HCT116 (cell line): ENCODE results near the gene CSF1R. TPM values are rescaled to one million over a fixed set of nuclear protein-coding genes. Genes with fewer than 3 reads are reported as not detected.
A peak's percentile ranks its signal among the peaks of the same experiment; 100 is the strongest.

ENCODE experiments used
- ATAC-seq: fragments of 200-7000 bp; cut with Tn5 transposase; 2 replicates; pipeline ENCODE4 v1.9.1; 2020; ENCODE audit warnings: mild to moderate bottlenecking, moderate library complexity
- BruUV-seq: library from RNA; stranded (reverse); fragments of 400-500 nt; replicated peaks from 2 replicates; lab custom pipeline; 2021; lab: Mats Ljungman, UMichigan
- CTCF ChIA-PET: fragments of 300-600 bp; sonication (Branson Sonifier 250); formaldehyde crosslinking; loops from one replicate; lab custom pipeline; 2021; ENCODE audit warnings: antibody characterized with exemption; lab: Charles Lee
- POLR2A ChIA-PET: fragments of 300-600, 350-600 bp; sonication (Branson Sonifier 250); formaldehyde crosslinking; loops from one replicate; lab custom pipeline; 2021; ENCODE audit warnings: antibody characterized with exemption; lab: Charles Lee
- RAD21 ChIA-PET, 2 experiments: fragments of 300-600 bp; sonication (Branson Sonifier 250); formaldehyde crosslinking; loops; one replicate each; lab custom pipeline; 2023; ENCODE audit warnings: low total read pairs in 2 of 2; ENCODE audit not compliant: uncharacterized antibody in 2 of 2, unreplicated experiment in 2 of 2, low non-redundant PET in 1 of 2; lab: Charles Lee
- DNase-seq: peaks from one replicate; pipeline ENCODE4 v3.0.0-alpha.2; 2010; ENCODE audit warnings: low read depth, low spot score
- H2AFZ ChIP-seq: fragments of 200-600 bp; shearing (Covaris generic), sonication (generic); 2 replicates; pipeline ENCODE4 v1.6.1; 2017; ENCODE audit warnings: low read depth, mixed run types, mixed read lengths, antibody characterized with exemption, low read length; ENCODE audit not compliant: poor library complexity, severe bottlenecking
- H3K27ac ChIP-seq: 2 replicates; pipeline ENCODE4 v1.5.1; 2012; ENCODE audit warnings: low read depth, low read length
- H3K27me3 ChIP-seq: fragments of 200-600 bp; sonication (generic); 2 replicates; pipeline ENCODE4 v1.6.1; 2016; ENCODE audit warnings: mixed run types, low read length, mixed read lengths; ENCODE audit not compliant: insufficient read depth
- H3K36me3 ChIP-seq, 2 experiments: fragments of 200-500 bp in 1 of 2; fragments of 200-600 bp in 1 of 2; sonication (Bioruptor generic) in 1 of 2; sonication (generic) in 1 of 2; 2 replicates each; pipeline versions ENCODE4 v1.5.1 to v1.6.1; 2014 to 2016; ENCODE audit warnings: low read length in 2 of 2, inconsistent platforms in 1 of 2, mixed read lengths in 1 of 2, mixed run types in 1 of 2; ENCODE audit not compliant: insufficient read depth in 2 of 2, control insufficient read depth in 1 of 2
- H3K4me1 ChIP-seq, 2 experiments: fragments of 200-600 bp in 1 of 2; sonication (generic) in 1 of 2; 2 replicates each; pipeline versions ENCODE4 v1.5.1 to v1.6.1; 2012 to 2017; ENCODE audit warnings: low read length in 2 of 2, inconsistent platforms in 1 of 2, mild to moderate bottlenecking in 1 of 2, mixed read lengths in 1 of 2, mixed run types in 1 of 2, moderate library complexity in 1 of 2; ENCODE audit not compliant: insufficient read depth in 2 of 2, control insufficient read depth in 1 of 2
- H3K4me2 ChIP-seq: fragments of 200-600 bp; sonication (generic); 2 replicates; pipeline ENCODE4 v1.6.1; 2017; ENCODE audit warnings: mixed run types, low read length, mixed read lengths
- H3K4me3 ChIP-seq, 2 experiments: fragments of 200-600 bp in 1 of 2; sonication (generic) in 1 of 2; replicated peaks in 1 of 2; 2 replicates each; pipeline ENCODE4 v1.5.1; 2011 to 2016; ENCODE audit warnings: low read length in 2 of 2, control low read depth in 1 of 2, low read depth in 1 of 2, mild to moderate bottlenecking in 1 of 2, mixed read lengths in 1 of 2, mixed run types in 1 of 2
- H3K79me2 ChIP-seq: fragments of 200-600 bp; sonication (generic); 2 replicates; pipeline ENCODE4 v1.6.1; 2017; ENCODE audit warnings: mild to moderate bottlenecking, mixed run types, low read length, moderate library complexity, mixed read lengths; ENCODE audit not compliant: insufficient read depth
- H3K9ac ChIP-seq: fragments of 200-600 bp; sonication (generic); 2 replicates; pipeline ENCODE4 v1.6.1; 2016; ENCODE audit warnings: low read length, mixed read lengths
- H3K9me2 ChIP-seq: fragments of 200-600 bp; sonication (generic), shearing (Covaris generic); 2 replicates; pipeline ENCODE4 v1.6.1; 2017; ENCODE audit warnings: mixed run types, mild to moderate bottlenecking, moderate library complexity; ENCODE audit not compliant: insufficient read depth
- H3K9me3 ChIP-seq, 2 experiments: fragments of 200-500 bp in 1 of 2; fragments of 200-600 bp in 1 of 2; sonication (Bioruptor generic) in 1 of 2; sonication (generic) in 1 of 2; 2 replicates each; pipeline ENCODE4 v1.6.1; 2014 to 2017; ENCODE audit warnings: low read length in 2 of 2, mixed read lengths in 2 of 2, inconsistent platforms in 1 of 2, low read depth in 1 of 2, mild to moderate bottlenecking in 1 of 2, mixed run types in 1 of 2, moderate library complexity in 1 of 2; ENCODE audit not compliant: control insufficient read depth in 1 of 2, insufficient read depth in 1 of 2
- H4K20me1 ChIP-seq: fragments of 200-600 bp; sonication (generic), shearing (Covaris generic); 2 replicates; pipeline ENCODE4 v1.6.1; 2017; ENCODE audit warnings: mixed run types, mild to moderate bottlenecking, moderate library complexity; ENCODE audit not compliant: insufficient read depth
- CBX3 ChIP-seq: IDR thresholded peaks from 2 replicates; pipeline ENCODE4 v1.6.1; 2012; ENCODE audit warnings: low read depth
- CEBPB ChIP-seq: IDR thresholded peaks from 2 replicates; pipeline ENCODE4 v1.6.1; 2012; ENCODE audit warnings: low read depth
- ELF1 ChIP-seq: IDR thresholded peaks from 2 replicates; pipeline ENCODE4 v1.6.1; 2012; ENCODE audit warnings: low read depth, borderline replicate concordance
- EZH2 ChIP-seq: fragments of 200-600 bp; sonication (generic); IDR thresholded peaks from 2 replicates; pipeline ENCODE4 v1.6.1; 2017; ENCODE audit warnings: antibody characterized with exemption, mixed run types
- EZH2phosphoT487 ChIP-seq: fragments of 200-600 bp; IDR thresholded peaks from 2 replicates; pipeline ENCODE4 v1.6.1; 2018; ENCODE audit warnings: antibody characterized with exemption, borderline replicate concordance
- JUND ChIP-seq: IDR thresholded peaks from 2 replicates; pipeline ENCODE4 v1.6.1; 2012
- MAX ChIP-seq: IDR thresholded peaks from 2 replicates; pipeline ENCODE4 v1.6.1; 2012
- POLR2A ChIP-seq: IDR thresholded peaks from 2 replicates; pipeline ENCODE4 v1.7.0; 2011; ENCODE audit warnings: borderline replicate concordance; ENCODE audit not compliant: insufficient read depth, insufficient read length; ENCODE audit errors: extremely low read depth
- POLR2AphosphoS5 ChIP-seq: IDR thresholded peaks from 2 replicates; pipeline ENCODE4 v1.6.1; 2011; ENCODE audit warnings: mild to moderate bottlenecking, low read depth, low read length, moderate library complexity
- SIN3A ChIP-seq: IDR thresholded peaks from 2 replicates; pipeline ENCODE4 v1.6.1; 2012; ENCODE audit warnings: low read depth
- SP1 ChIP-seq: IDR thresholded peaks from 2 replicates; pipeline ENCODE4 v1.6.1; 2012; ENCODE audit warnings: low read depth
- SRF ChIP-seq: IDR thresholded peaks from 2 replicates; pipeline ENCODE4 v1.6.1; 2012; ENCODE audit warnings: low read depth
- TCF7L2 ChIP-seq: IDR thresholded peaks from 2 replicates; pipeline ENCODE4 v1.7.0; 2011; ENCODE audit warnings: borderline replicate concordance, inconsistent platforms; ENCODE audit not compliant: insufficient read depth, insufficient read length; ENCODE audit errors: extremely low read depth
- ZBTB33 ChIP-seq: IDR thresholded peaks from 2 replicates; pipeline ENCODE4 v1.6.1; 2011; ENCODE audit warnings: mild to moderate bottlenecking, low read length, moderate library complexity; ENCODE audit not compliant: insufficient replicate concordance; ENCODE audit errors: extremely low read depth
- ZFX ChIP-seq: fragments of 450-650 bp; IDR thresholded peaks from 2 replicates; pipeline ENCODE4 v1.6.1; 2017
- intact Hi-C: fragments of 100-400 bp; cut with micrococcal nuclease; formaldehyde crosslinking; loops from 2 replicates; pipeline ENCODE4 v1.10.0; 2022
- total RNA-seq: library from RNA; stranded (reverse); gene quantifications from one replicate; pipeline ENCODE4 v1.2.1, GENCODE V29; 2021; ENCODE audit not compliant: unreplicated experiment
- TF ChIP-seq, protein P1 (sequence below): IDR thresholded peaks from 2 replicates; pipeline ENCODE4 v1.6.1; 2012
- TF ChIP-seq, protein P2 (sequence below): IDR thresholded peaks from 2 replicates; pipeline ENCODE4 v1.6.1; 2012; ENCODE audit warnings: low read depth

CSF1R gene
- total RNA-seq, 1 experiment from 2014 or later, result 0.17 TPM

DNA sequence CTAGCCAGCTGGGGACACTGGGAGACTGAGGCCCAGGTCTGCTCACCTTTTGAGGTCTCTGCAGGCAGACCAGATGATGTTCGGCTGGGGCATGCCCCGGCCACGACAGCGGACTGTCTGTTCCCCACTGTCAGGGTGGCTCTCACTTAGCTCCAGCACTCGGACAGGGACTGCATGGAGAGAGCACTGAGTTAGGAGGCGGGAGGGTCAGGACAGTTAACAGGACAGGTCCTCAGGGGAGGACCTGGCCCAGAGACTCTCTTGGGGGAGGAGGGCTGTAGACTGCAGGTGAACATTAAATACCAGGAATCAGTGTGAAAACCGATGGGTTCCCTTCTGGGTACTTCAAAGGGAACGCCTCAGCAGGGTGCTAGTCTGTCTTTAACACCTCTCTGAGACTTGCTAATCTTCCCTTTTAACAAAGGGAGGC, 44.2 kb upstream of the CSF1R start (continued):
- TF ChIP-seq POLR2AphosphoS5 (no peak), ZBTB33 (no peak), MAX (no peak), ELF1 (no peak), SIN3A (no peak), POLR2A (no peak)

GRCh38 chr5:150129813-150130492, 43.6 kb upstream of the CSF1R start:
- Histone ChIP-seq H3K27me3 (no peaks in the 10 kb centered on the region), H4K20me1 (no peaks in the 10 kb centered on the region), H3K9me3 (no peaks in the 10 kb centered on the region), H3K9ac (no peak overlapping the region), H3K4me1 (peaks cover 0 to 9% of the 10 kb centered on the region in 2 experiments; a peak in 1 of 4 replicates), H3K4me2 (peak overlapping the region; percentile 70), H3K4me3 (peak overlapping the region in 1 of 2 experiments; percentile 25; a peak in 1 of 4 replicates), H3K9me2 (no peaks in the 10 kb centered on the region), H3K36me3 (no peaks in the 10 kb centered on the region), H2AFZ (peak overlapping the region; percentile 36), H3K27ac (no peak overlapping the region), H3K79me2 (no peaks in the 10 kb centered on the region)
- ChIA-PET CTCF (interaction anchor here (1.2 kb wide), 1 partner anchor 14 kb away, joined by 3 read pairs; no protein-coding TSS in a partner anchor), RAD21 (no interaction called here), POLR2A (no interaction called here)
- DNase-seq (peak; percentile 43), ATAC-seq (peak; percentile 96)
- no TSS peak for BruUV-seq
- intact Hi-C loops, result loop anchor here (1.0 kb wide), 4 partner anchors 45 to 306 kb away; no protein-coding TSS in a partner anchor
- no peak for TF ChIP-seq POLR2AphosphoS5
- TF ChIP-seq SRF, result no peak
- no peak for TF ChIP-seq JUND
- no peak for TF ChIP-seq ZBTB33
- TF ChIP-seq, protein P1, sequence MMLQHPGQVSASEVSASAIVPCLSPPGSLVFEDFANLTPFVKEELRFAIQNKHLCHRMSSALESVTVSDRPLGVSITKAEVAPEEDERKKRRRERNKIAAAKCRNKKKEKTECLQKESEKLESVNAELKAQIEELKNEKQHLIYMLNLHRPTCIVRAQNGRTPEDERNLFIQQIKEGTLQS, result no peak
- no peak for TF ChIP-seq EZH2phosphoT487
- TF ChIP-seq, protein P2, sequence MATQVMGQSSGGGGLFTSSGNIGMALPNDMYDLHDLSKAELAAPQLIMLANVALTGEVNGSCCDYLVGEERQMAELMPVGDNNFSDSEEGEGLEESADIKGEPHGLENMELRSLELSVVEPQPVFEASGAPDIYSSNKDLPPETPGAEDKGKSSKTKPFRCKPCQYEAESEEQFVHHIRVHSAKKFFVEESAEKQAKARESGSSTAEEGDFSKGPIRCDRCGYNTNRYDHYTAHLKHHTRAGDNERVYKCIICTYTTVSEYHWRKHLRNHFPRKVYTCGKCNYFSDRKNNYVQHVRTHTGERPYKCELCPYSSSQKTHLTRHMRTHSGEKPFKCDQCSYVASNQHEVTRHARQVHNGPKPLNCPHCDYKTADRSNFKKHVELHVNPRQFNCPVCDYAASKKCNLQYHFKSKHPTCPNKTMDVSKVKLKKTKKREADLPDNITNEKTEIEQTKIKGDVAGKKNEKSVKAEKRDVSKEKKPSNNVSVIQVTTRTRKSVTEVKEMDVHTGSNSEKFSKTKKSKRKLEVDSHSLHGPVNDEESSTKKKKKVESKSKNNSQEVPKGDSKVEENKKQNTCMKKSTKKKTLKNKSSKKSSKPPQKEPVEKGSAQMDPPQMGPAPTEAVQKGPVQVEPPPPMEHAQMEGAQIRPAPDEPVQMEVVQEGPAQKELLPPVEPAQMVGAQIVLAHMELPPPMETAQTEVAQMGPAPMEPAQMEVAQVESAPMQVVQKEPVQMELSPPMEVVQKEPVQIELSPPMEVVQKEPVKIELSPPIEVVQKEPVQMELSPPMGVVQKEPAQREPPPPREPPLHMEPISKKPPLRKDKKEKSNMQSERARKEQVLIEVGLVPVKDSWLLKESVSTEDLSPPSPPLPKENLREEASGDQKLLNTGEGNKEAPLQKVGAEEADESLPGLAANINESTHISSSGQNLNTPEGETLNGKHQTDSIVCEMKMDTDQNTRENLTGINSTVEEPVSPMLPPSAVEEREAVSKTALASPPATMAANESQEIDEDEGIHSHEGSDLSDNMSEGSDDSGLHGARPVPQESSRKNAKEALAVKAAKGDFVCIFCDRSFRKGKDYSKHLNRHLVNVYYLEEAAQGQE, result no peak
- TF ChIP-seq SP1, result no peak
- TF ChIP-seq CEBPB, result peak; percentile 98
- no peak for TF ChIP-seq CBX3
- no peak for TF ChIP-seq ELF1
- no peak for TF ChIP-seq ZFX
- TF ChIP-seq EZH2, result no peak
- no peak for TF ChIP-seq TCF7L2
